Measurements from ENCODE around the gene GPBAR1. TPM values are rescaled to one million over a fixed set of nuclear protein-coding genes. Genes with fewer than 3 reads are reported as not detected.

The GPBAR1 gene
- total and polyA plus RNA-seq, 9 of the 15 experiments (the other 6 are each of a cell fraction or from before 2014, with no cell fraction given), result not detected

DNA sequence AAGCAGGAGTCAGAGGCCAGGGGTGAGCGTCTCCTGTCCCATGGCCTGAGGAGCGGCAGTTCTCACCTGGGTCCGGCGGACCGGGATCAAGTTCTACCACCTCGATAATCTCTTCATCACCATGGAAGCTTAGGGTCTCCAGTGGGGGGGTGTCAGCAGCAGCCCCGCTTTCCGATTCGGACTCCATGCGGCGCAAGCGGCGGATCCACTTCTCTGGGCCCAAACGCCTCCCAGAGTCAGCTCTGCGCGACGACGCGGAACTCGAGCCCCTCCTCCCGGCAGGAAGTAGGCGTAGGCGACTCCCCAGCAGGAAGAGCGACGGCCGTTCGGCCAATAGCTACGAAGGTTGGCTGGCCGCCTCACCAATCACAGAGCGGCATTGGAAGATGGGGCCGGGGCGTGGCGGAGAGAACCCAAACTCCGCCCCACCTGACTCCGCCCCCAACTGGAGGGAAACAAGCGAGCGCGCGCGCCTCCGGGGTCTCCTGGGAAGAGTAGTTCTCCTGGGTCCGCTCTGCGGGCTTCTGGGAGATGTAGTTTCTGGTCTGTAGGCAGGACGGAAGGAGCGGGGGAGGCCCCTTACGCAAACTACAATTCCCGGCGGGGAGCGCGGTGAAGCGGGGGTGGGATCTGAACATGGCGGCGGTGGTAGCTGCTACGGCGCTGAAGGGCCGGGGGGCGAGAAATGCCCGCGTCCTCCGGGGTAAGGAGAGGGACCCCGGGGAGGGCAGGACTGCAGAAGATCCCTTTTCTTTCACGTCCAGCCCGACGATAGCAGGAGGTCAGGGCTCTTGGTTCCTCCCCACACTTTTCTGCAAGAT is 9.3 kb downstream of the GPBAR1 start, which contains the start of the genes AAMP and PNKD (continued):
- TF ChIP-seq MYBL2 (IDR thresholded peaks at IDR 0.05; ENCODE audit: low read depth) (no peak), MYBL2 (CRISPR knock-in tag; IDR thresholded peaks at IDR 0.05; ENCODE audit: borderline replicate concordance) (no peak), NBN (IDR thresholded peaks at IDR 0.05; ENCODE audit: low read depth) (no peak; the same call in 1 of the 2 replicates), ZFP36 (IDR thresholded peaks at IDR 0.05; ENCODE audit: low read depth, low read length, partially characterized antibody) (no peak), ZNF224 (CRISPR knock-in tag; IDR thresholded peaks at IDR 0.05) (no peak), RFX1 (IDR thresholded peaks at IDR 0.05) (no peak), U2AF1 (optimal IDR thresholded peaks at IDR 0.05; ENCODE audit: low read depth, low read length) (no peak), TEAD2 (tag; IDR thresholded peaks at IDR 0.05) (no peak), NR4A1 (CRISPR knock-in tag; IDR thresholded peaks at IDR 0.05) (no peak), NR4A1 (tag; IDR thresholded peaks at IDR 0.05) (no peak), BACH1 (tag; IDR thresholded peaks at IDR 0.05) (no peak; the same call in 1 of the 2 replicates), SMARCA4 (IDR thresholded peaks at IDR 0.05) (no peak), DACH1 (IDR thresholded peaks at IDR 0.05; ENCODE audit: partially characterized antibody) (no peak), SRSF7 (optimal IDR thresholded peaks at IDR 0.05; ENCODE audit: low read depth, low read length) (no peak), ZNF165 (CRISPR knock-in tag; IDR thresholded peaks at IDR 0.05; ENCODE audit: borderline replicate concordance) (no peak), FIP1L1 (IDR thresholded peaks at IDR 0.05; ENCODE audit: low read depth, low read length, poor library complexity, severe bottlenecking) (peak; percentile 35), CHD1 (IDR thresholded peaks at IDR 0.05; ENCODE audit: low read length) (no peak), MIER1 (IDR thresholded peaks at IDR 0.05; ENCODE audit: low read depth) (no peak), ZNF507 (tag; conservative IDR thresholded peaks at IDR 0.05) (no peak)
- TF ChIP-seq, protein P1, sequence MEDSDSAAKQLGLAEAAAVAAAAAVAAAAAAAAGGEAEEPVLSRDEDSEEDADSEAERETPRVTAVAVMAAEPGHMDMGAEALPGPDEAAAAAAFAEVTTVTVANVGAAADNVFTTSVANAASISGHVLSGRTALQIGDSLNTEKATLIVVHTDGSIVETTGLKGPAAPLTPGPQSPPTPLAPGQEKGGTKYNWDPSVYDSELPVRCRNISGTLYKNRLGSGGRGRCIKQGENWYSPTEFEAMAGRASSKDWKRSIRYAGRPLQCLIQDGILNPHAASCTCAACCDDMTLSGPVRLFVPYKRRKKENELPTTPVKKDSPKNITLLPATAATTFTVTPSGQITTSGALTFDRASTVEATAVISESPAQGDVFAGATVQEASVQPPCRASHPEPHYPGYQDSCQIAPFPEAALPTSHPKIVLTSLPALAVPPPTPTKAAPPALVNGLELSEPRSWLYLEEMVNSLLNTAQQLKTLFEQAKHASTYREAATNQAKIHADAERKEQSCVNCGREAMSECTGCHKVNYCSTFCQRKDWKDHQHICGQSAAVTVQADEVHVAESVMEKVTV (CRISPR knock-in tag; IDR thresholded peaks at IDR 0.05), result no peak
- TF ChIP-seq, protein P2, sequence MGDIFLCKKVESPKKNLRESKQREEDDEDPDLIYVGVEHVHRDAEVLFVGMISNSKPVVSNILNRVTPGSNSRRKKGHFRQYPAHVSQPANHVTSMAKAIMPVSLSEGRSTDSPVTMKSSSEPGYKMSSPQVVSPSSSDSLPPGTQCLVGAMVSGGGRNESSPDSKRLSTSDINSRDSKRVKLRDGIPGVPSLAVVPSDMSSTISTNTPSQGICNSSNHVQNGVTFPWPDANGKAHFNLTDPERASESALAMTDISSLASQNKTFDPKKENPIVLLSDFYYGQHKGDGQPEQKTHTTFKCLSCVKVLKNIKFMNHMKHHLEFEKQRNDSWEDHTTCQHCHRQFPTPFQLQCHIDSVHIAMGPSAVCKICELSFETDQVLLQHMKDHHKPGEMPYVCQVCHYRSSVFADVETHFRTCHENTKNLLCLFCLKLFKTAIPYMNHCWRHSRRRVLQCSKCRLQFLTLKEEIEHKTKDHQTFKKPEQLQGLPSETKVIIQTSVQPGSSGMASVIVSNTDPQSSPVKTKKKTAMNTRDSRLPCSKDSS (IDR thresholded peaks at IDR 0.05; ENCODE audit: low read depth, partially characterized antibody), result no peak
- TF ChIP-seq, protein P3, sequence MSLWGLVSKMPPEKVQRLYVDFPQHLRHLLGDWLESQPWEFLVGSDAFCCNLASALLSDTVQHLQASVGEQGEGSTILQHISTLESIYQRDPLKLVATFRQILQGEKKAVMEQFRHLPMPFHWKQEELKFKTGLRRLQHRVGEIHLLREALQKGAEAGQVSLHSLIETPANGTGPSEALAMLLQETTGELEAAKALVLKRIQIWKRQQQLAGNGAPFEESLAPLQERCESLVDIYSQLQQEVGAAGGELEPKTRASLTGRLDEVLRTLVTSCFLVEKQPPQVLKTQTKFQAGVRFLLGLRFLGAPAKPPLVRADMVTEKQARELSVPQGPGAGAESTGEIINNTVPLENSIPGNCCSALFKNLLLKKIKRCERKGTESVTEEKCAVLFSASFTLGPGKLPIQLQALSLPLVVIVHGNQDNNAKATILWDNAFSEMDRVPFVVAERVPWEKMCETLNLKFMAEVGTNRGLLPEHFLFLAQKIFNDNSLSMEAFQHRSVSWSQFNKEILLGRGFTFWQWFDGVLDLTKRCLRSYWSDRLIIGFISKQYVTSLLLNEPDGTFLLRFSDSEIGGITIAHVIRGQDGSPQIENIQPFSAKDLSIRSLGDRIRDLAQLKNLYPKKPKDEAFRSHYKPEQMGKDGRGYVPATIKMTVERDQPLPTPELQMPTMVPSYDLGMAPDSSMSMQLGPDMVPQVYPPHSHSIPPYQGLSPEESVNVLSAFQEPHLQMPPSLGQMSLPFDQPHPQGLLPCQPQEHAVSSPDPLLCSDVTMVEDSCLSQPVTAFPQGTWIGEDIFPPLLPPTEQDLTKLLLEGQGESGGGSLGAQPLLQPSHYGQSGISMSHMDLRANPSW (CRISPR knock-in tag; IDR thresholded peaks at IDR 0.05), result no peak

Measured in K562 (cell line).